Activated naive CD8-positive, alpha-beta T cell treated with anti-CD3 and anti-CD28 coated beads, Interleukin-2, amount 50 U/mL, for 16 hours (primary cell): ENCODE measurements around the gene ACSS3.
"Not testable (repeated sequence)": the region's sequence is repeated elsewhere in the genome, so short reads cannot be mapped to it uniquely, and the experiment has no call there.

ENCODE experiments used
- DNase-seq: peaks from one replicate; pipeline ENCODE4 v3.0.0-alpha.2; 2020; ENCODE audit warnings: low read depth, low spot score

Gene ACSS3

GRCh38 chr12:81077686-81078441 is at the start of gene ACSS3:
Gene ACSS3 (plus strand): TSS chr12:81078079. CDS start chr12:81078121, 42 bp downstream.
- no peak for DNase-seq

GRCh38 chr12:81034926-81035325 is 43.0 kb upstream of the ACSS3 start:
- DNase-seq, result no peak

- DNase-seq, result no peak
These were observed 38.6 kb upstream of the ACSS3 start for GRCh38 chr12:81039231-81039630.

GRCh38 chr12:81043979-81044740 is 33.7 kb upstream of the ACSS3 start:
- DNase-seq, result no peak

GRCh38 chr12:81064971-81065370 is 12.9 kb upstream of the ACSS3 start:
- not testable (repeated sequence) for DNase-seq

- DNase-seq, result no peak
These were observed 7.0 kb upstream of the ACSS3 start for GRCh38 chr12:81070846-81071245.

GRCh38 chr12:81075539-81075938 is 2.3 kb upstream of the ACSS3 start:
- DNase-seq, result no peak

GRCh38 chr12:81077329-81077685 is 572 bp upstream of the ACSS3 start:
- DNase-seq, result no peak

GRCh38 chr12:81078469-81079196 is 754 bp downstream of the ACSS3 start:
- no peak for DNase-seq

- DNase-seq, result no peak
These were observed 1.6 kb downstream of the ACSS3 start for GRCh38 chr12:81079280-81080076.

GRCh38 chr12:81080431-81080983 is 2.6 kb downstream of the ACSS3 start:
- no peak for DNase-seq

GRCh38 chr12:81081726-81082125 is 3.8 kb downstream of the ACSS3 start:
- no peak for DNase-seq

- no peak for DNase-seq
These were observed 5.1 kb downstream of the ACSS3 start for GRCh38 chr12:81083018-81083417.

GRCh38 chr12:81083906-81084513 is 6.1 kb downstream of the ACSS3 start:
- no peak for DNase-seq

GRCh38 chr12:81084811-81085350 is 7.0 kb downstream of the ACSS3 start:
- no peak for DNase-seq

GRCh38 chr12:81085832-81086231 is 8.0 kb downstream of the ACSS3 start:
- DNase-seq, result no peak

GRCh38 chr12:81086342-81086741 is 8.5 kb downstream of the ACSS3 start:
- DNase-seq, result no peak

GRCh38 chr12:81088221-81088620 is 10.3 kb downstream of the ACSS3 start:
- DNase-seq, result no peak

GRCh38 chr12:81089412-81089811 is 11.5 kb downstream of the ACSS3 start:
- no peak for DNase-seq

- no peak for DNase-seq
These were observed 14.2 kb downstream of the ACSS3 start for GRCh38 chr12:81092053-81092452.
